Progenitor cell of endocrine pancreas (in vitro differentiated cells): Measurements from ENCODE around the gene CHP2. TPM values are rescaled to one million over a fixed set of nuclear protein-coding genes. Genes with fewer than 3 reads are reported as not detected.

ENCODE experiments used
- DNase-seq: peaks from one replicate; pipeline ENCODE4 v3.0.0; 2021; ENCODE audit warnings: low spot score; ENCODE audit not compliant: unreplicated experiment
- H3K27ac Mint-ChIP-seq: 2 replicates; pipeline ENCODE4 v1.8.0; 2021; ENCODE audit warnings: mild to moderate bottlenecking, moderate library complexity, mixed read lengths
- H3K27me3 Mint-ChIP-seq: 2 replicates; pipeline ENCODE4 v1.8.0; 2021; ENCODE audit warnings: mixed read lengths
- H3K36me3 Mint-ChIP-seq: 2 replicates; pipeline ENCODE4 v1.8.0; 2022; ENCODE audit warnings: mixed read lengths; ENCODE audit not compliant: insufficient read depth
- H3K4me1 Mint-ChIP-seq: 2 replicates; pipeline ENCODE4 v1.8.0; 2021; ENCODE audit warnings: low read depth, mixed read lengths
- H3K4me3 Mint-ChIP-seq: 2 replicates; pipeline ENCODE4 v1.8.0; 2021; ENCODE audit warnings: low read depth, mild to moderate bottlenecking, moderate library complexity, mixed read lengths
- H3K9me3 Mint-ChIP-seq: 2 replicates; pipeline ENCODE4 v1.8.0; 2021; ENCODE audit warnings: low read depth, mixed read lengths
- total RNA-seq: library from RNA; stranded (reverse); gene quantifications from 2 replicates; pipeline ENCODE4 v1.2.1, GENCODE V29; 2021
- TF ChIP-seq, protein P1 (sequence below): fragments of 200-600 bp; sonication (generic); IDR thresholded peaks from one replicate; pipeline ENCODE4 v1.5.0; 2021; ENCODE audit warnings: antibody characterized with exemption, mild to moderate bottlenecking; ENCODE audit not compliant: unreplicated experiment

The CHP2 gene
- total RNA-seq, 1 donor from 2014 or later: not detected

DNA sequence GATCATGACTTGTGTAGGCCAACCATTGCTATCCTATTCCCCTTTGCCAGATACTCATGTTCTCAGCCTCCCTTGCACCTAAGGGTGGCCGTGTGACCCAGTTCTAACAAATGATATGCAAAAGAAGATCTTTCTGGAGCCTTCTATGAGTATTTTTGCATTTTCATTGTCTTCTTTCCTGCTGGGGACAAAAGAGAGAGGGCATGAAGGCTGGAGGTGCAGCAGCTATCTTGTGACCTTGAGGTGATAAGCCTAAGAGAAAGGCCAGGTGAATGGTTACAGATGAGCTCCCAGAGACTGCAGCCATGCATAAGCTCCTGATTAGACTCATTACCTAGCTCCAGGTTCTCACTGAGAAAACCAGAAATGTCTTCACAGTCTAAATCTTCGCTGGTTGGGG is 42.1 kb downstream of the CHP2 start:
- TF ChIP-seq, protein P1, sequence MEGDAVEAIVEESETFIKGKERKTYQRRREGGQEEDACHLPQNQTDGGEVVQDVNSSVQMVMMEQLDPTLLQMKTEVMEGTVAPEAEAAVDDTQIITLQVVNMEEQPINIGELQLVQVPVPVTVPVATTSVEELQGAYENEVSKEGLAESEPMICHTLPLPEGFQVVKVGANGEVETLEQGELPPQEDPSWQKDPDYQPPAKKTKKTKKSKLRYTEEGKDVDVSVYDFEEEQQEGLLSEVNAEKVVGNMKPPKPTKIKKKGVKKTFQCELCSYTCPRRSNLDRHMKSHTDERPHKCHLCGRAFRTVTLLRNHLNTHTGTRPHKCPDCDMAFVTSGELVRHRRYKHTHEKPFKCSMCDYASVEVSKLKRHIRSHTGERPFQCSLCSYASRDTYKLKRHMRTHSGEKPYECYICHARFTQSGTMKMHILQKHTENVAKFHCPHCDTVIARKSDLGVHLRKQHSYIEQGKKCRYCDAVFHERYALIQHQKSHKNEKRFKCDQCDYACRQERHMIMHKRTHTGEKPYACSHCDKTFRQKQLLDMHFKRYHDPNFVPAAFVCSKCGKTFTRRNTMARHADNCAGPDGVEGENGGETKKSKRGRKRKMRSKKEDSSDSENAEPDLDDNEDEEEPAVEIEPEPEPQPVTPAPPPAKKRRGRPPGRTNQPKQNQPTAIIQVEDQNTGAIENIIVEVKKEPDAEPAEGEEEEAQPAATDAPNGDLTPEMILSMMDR: no peak
- Mint-ChIP-seq H3K4me3 (no peak overlapping the region), H3K9me3 (no peaks in the 10 kb centered on the region), H3K27me3 (peaks cover 3% of the 10 kb centered on the region), H3K36me3 (no peaks in the 10 kb centered on the region), H3K27ac (no peak overlapping the region), H3K4me1 (no peaks in the 10 kb centered on the region)
- DNase-seq: no peak

DNA sequence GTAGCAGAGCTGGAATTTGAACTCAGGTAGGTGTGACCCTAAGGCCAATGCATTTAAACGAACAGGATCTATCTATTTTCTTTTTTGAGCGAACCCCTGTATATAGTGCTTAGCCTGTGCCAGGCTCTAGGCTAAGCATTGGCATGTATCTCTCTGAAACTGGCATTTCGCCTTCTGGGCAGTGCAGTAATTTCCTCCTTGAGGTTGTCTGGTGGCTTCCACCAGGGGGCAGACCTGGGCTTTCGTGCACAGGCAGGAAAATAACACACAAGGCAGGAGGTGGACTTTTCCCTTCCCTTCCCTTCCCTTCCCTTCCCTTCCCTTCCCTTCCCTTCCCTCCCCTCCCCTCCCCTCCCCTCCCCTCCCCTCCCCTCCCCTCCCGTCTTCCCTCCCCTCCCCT is 46.6 kb downstream of the CHP2 start:
- no peaks in the 10 kb centered on the region for H3K4me1 Mint-ChIP-seq
- TF ChIP-seq, protein P1: peak; percentile 68

DNA sequence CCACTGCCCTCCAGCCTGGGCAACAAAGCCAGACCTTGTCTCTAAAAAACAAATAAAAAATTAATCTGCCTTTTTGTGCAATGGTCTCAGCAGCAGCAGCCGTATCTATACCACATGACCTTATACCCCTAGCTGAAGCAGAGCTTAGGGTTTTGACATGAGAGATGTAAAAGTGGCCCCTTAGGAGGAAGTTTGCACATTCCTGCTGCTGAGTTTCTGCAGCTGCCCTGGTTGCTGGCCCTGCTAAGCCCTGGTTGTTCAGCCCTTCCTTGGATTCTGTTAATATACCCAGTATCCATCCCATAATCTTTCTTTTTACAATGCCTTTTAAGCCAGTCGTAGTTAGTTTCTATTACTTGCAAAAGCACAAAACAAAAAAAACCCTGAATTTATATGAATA is 48.0 kb downstream of the CHP2 start:
- H3K4me1 Mint-ChIP-seq: no peaks in the 10 kb centered on the region
- H3K9me3 Mint-ChIP-seq: no peaks in the 10 kb centered on the region
- TF ChIP-seq, protein P1: no peak
- no peak for DNase-seq
- H3K36me3 Mint-ChIP-seq: no peaks in the 10 kb centered on the region
- peaks cover 21% of the 10 kb centered on the region for H3K27me3 Mint-ChIP-seq
- H3K27ac Mint-ChIP-seq: no peak overlapping the region
- H3K4me3 Mint-ChIP-seq: no peak overlapping the region

More for the DNA sequence above, 46.6 kb downstream of the CHP2 start:
- no peaks in the 10 kb centered on the region for H3K9me3 Mint-ChIP-seq
- no peaks in the 10 kb centered on the region for H3K36me3 Mint-ChIP-seq
- no peak overlapping the region for H3K27ac Mint-ChIP-seq
- DNase-seq: peak; percentile 65
- H3K4me3 Mint-ChIP-seq: no peak overlapping the region
- H3K27me3 Mint-ChIP-seq: peaks cover 18% of the 10 kb centered on the region

DNA sequence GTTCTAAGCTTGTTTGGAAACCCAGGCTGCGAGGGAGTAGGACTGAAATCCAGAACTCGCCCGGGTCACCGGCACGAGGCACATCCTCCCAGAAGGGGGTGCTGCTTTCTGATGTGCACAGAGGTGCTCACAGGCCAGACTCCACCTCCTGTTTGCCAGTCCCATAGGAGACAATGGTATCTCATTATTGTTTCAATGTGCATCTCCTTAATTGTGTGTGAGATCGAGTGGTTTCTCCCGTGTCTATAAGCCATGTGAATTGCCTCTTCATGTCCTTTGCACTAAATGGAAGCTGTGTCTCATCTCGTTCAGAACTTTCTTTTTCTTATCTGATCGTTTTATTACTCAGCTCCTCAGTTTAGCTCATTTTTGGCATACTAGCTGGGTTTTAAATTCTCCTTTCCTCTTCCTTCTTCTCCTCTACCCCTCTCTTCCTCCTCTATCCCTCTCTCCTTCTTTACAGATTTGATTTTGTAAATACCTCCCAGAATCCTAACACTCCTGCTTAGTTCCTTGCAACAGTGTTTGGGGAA is 48.8 kb downstream of the CHP2 start:
- no peaks in the 10 kb centered on the region for H3K4me1 Mint-ChIP-seq
- peaks cover 21% of the 10 kb centered on the region for H3K27me3 Mint-ChIP-seq
- no peaks in the 10 kb centered on the region for H3K9me3 Mint-ChIP-seq
- TF ChIP-seq, protein P1: peak; percentile 49
- H3K36me3 Mint-ChIP-seq: no peaks in the 10 kb centered on the region
- DNase-seq: peak; percentile 11
- no peak overlapping the region for H3K4me3 Mint-ChIP-seq
- H3K27ac Mint-ChIP-seq: no peak overlapping the region

DNA sequence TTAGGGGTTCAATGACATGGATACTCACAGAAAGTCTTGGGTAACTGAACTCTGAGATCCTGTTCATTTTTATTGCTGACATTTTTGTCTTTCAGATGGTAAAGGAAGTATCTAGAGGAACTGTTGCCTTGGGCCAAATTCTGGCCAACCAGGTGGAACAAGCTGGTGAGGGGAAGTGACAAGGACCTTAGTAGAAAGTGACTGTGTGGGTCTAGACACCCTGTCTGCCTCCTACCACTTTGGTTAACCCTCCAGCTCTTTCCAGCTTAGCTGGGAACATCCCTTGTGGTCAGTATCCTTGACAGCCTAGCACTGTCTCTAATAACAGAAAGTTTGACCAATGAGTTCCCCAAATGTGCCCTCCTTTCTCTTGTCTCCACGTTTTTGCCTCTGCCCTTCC is 52.2 kb downstream of the CHP2 start:
- Mint-ChIP-seq H3K4me1 (no peaks in the 10 kb centered on the region), H3K27ac (no peak overlapping the region), H3K9me3 (no peaks in the 10 kb centered on the region), H3K4me3 (no peak overlapping the region), H3K27me3 (peaks cover 37% of the 10 kb centered on the region), H3K36me3 (no peaks in the 10 kb centered on the region)
- no peak for DNase-seq
- TF ChIP-seq, protein P1: no peak

Other genes starting within 250 kb of the CHP2 start
- 87.5 and 89.9 TPM in 2 replicates for gene GGA2, start 244.5 kb upstream of the CHP2 start, total RNA-seq
- gene EARS2, start 197.7 kb upstream of the CHP2 start, total RNA-seq: 24.7 and 26.6 TPM in 2 replicates
- 101 and 106 TPM in 2 replicates for gene UBFD1, start 197.3 kb upstream of the CHP2 start, total RNA-seq
- 75.9 and 80.2 TPM in 2 replicates for gene NDUFAB1, start 158.7 kb upstream of the CHP2 start, total RNA-seq
- 21.0 TPM in 2 replicates for gene PALB2, start 113.7 kb upstream of the CHP2 start, total RNA-seq
- gene DCTN5, start 113.6 kb upstream of the CHP2 start, total RNA-seq: 79.8 and 88.9 TPM in 2 replicates
- gene PLK1, start 76.1 kb upstream of the CHP2 start, total RNA-seq: 30.4 and 36.2 TPM in 2 replicates
- gene ERN2, start 41.8 kb upstream of the CHP2 start, total RNA-seq: 0.60 and 0.71 TPM in 2 replicates
- 0.27 and 0.36 TPM in 2 replicates for gene PRKCB, start 81.0 kb downstream of the CHP2 start, total RNA-seq